Stimulated activated CD4-positive, alpha-beta T cell treated with anti-CD3 and anti-CD28 coated beads, Interleukin-12 subunit alpha, Interleukin-12 subunit beta, amount 100 ng/mL, for 24 hours (primary cell): ENCODE data around the gene MC2R.

ENCODE experiments used
- DNase-seq, 2 experiments: peaks; one replicate each; pipeline ENCODE4 v3.0.0-alpha.2; 2020; ENCODE audit warnings: low read depth in 2 of 2

MC2R gene

DNA sequence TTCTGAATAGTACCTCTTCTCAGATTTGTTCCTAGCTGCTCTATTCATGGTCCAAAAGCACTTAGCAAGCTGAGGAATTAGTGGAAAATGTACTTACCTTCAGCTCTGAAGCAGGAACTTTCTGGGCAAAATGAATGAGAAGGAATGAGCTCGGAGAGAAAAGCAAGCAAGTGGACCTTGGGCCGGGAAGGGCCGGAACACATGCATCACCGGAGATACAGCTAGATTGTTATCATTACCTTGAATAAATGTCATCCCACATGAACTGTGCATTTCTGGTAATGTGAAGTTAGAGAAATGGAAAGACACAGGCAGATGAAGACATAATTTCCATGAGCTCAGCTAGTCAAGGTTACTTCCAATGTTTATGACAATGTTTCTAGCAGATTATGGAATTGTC is at the start of gene MC2R:
Gene MC2R (minus strand): TSS at position 146 of the 400 bp plus-strand sequence. CDS start 30,018 bp downstream, outside the sequence.
- no peak for DNase-seq

GRCh38 chr18:13945811-13946210 is 30.5 kb upstream of the MC2R start:
- no peak for DNase-seq

- no peak for DNase-seq
These were observed 28.0 kb upstream of the MC2R start for GRCh38 chr18:13943338-13943737.

DNA sequence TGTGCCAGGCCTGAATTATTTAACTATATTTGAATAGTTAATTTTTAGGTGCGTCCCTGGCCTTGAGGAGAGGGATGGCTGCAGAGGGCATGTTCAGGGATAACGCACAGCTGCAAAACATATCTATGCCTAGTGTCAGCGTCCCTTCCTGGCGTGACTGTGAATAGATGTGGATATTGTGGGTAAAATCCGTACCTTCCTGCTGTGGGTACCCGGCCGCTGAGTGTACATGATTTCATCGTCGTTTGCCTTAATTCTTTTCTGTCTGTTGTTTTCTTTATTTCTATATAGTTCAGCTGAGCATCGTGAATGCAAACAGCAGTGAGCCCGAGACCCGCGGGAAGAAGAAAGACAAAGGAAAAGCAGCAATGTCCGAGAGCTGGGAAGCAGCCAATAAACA is 25.0 kb upstream of the MC2R start:
- DNase-seq, result no peak

DNA sequence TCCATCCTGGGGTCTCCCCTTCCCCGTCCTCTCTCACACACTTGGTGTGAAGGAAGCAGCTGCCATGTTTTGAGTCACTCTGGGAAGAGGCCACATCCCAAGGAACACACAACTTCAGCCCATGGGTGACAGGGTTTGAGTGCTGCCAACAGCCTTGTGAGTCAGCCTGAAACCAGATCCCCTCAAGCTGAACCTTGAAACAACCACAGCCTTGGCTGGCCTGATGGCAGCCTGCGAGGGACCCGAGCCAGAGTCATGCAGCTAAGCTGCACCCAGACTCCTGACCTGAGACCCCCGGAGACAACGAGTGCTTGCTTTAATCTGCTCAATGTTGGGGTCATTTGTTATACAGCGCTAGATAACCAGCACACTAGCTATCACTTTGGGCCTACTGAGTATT is 19.3 kb upstream of the MC2R start:
- DNase-seq, result no peak

DNA sequence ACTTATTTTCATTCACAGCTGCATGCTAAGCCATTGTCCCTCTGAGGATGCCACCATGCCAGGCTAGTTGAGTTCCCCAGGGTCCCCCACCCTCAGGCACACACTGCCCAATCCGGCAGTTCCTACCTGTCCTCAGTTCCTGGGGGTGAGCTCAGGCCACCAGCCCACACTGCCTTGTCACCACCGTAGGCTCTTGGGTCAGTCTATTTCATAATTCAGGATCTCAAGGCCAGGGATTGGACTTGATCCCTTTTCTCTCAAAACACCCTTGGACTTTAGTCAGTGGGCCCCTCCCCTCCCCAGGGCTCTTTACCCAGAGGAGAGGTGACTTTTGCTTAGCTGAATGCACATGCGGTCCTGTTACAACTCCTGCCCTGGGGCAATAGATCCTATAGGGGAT is 18.7 kb upstream of the MC2R start:
- no peak for DNase-seq

DNA sequence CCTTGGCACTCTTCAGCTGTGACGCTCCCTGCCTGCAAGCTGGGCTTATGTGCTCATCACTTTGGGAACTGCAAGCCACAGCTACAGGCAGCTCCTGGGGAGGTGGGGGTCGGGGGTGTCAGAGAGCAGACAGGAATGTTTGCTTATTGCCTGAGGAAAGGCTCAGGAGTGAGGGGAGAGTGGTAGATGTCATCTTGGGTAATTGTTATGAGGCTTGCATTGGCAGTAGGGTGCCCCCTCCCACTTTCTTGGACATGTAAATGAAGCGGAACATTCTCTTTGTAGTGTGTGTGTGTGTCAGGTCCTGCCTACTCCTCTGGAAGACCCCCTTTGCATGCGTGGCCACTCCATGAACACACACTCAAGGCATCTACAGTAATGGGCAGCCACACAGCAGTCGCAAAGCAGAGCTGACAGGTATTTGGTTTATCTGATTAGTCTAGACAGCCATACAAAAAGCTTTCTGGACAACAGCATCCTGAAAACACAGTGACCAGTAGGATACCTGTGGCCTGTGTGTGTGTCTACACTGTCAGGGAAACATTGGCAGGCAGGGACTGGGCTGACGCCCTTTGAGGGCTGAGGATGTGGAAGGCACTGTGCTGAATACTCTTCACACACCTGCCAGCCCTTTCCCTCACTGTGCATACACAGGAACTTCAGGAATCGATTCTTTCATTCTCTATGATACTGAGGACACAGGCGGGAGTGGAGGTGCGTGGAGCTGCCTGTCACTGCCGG is 17.1 kb upstream of the MC2R start:
- no peak for DNase-seq

- no peak for DNase-seq
These were observed 15.6 kb upstream of the MC2R start for GRCh38 chr18:13930964-13931363.

DNA sequence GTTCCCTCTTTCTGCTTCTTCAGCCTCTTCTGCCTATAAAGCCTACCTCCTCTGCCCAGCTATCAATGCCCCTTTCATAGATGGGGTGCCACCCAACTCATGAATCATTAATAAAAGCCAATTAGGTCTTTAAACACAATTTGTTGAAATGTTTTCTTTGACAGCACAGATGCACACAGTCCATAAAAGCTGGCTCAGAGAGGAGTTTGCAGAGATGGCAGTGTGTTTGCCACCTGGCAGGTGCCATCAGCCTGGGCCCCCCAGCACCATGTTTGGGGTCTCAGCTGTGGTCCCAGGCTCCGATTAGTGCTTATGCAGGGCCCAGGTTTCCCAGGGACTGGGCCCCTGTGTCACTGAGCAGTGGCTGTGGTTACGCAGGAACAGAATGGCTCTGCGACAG is 7.9 kb upstream of the MC2R start:
- DNase-seq, result no peak

DNA sequence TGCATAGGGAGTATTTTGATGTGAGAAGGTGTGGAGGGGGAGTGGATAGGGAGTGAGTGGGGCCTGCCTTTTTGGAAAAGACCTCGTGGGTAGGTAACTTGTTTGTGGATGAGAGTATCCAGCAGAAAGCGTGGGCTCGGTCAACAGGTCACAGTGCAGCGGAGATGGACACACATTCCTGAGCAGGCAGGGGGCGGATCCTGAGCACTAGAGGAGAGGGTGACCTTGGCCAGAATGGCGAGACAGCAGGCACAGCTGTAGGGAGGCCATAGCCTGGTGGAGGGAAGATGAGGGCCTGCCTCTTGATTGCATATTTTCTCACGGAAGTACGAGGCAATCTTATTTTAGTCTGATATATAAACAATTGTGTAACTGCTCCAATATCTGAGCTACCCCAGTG is 3.6 kb upstream of the MC2R start:
- no peak for DNase-seq

GRCh38 chr18:13917401-13917800 is 2.1 kb upstream of the MC2R start:
- no peak for DNase-seq

DNA sequence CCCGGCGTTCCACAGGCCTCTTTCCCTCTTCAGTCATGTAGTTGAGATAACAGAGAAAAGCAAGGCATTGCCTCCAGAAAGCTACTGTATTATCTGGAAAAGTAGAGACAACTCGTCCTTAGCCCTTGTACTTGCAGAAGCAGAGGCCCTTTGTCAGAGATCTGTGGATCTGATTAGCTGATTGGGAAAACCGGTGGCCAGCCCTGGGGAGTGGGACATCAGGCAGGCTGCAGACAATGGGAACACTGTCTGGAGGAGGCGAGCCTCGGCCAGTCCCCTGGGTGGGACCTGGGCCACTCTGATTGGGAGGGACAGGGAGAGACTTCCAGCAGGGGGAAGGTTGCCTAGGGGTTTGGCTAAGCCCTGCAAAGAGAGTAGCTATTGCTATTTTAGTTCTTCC is 1.2 kb upstream of the MC2R start:
- no peak for DNase-seq

DNA sequence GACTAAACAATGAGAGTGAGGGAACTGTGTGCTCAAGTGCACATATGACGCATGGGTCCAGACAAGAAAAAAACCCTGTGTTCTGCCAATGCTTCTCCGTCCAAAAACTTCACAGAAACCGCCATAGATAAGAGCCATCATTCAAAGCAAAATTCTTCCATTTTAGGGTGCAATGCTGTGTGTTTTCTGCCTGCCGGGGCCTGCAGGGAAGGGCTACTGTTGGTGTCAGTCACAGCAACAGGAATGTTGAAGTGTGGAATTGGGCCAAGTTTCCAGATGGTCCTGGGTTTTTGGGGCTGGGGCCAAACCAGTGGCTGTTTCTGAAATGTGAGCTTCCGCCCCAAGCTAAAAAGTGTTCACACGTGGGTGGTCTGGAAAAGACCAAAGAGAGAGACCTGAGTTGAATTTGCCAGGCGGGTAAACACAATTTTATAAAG is 677 bp upstream of the MC2R start:
- no peak for DNase-seq

DNA sequence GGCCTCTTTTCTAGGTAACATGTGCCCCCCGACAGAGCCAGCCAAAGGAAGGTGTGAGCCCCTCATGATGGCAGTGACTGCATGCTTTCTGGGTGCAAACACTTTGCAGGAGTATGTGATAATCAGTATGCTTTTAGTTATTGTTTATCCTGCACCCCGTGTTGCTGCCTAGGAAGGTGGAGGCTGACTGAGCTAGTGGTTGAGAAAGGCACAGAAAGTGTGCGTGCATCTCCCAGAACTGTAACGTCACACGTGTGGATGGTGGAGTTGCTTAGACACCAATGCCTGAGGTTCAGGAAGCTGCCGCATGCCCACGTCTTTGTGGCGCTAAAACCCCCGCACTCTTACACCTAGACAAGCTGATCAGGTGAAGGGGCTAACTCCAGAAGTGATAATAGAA is 580 bp downstream of the MC2R start:
- DNase-seq, result no peak

DNA sequence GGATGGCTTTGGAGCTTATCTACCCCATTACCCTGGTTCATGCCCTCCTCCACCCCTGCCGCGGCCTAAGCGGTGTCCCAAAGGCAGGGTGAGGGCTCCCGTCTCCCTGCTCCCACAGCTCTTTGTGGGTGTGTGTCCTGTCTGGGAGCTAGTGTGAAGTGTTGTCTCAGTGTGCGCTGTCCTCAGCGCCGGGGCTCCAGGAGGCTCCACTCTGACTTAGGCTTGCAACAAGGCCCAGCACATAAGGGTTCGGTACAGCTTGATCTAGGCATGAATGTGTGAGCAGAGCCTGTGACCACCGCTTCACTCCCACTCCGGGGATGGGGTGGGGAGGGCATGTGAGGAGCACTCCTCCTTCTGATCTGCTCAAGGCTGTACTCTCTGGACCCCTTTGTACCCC is 1.2 kb downstream of the MC2R start:
- no peak for DNase-seq

GRCh38 chr18:13913205-13913604 is 2.1 kb downstream of the MC2R start:
- no peak for DNase-seq

GRCh38 chr18:13912601-13913000 is 2.7 kb downstream of the MC2R start:
- DNase-seq, result no peak

DNA sequence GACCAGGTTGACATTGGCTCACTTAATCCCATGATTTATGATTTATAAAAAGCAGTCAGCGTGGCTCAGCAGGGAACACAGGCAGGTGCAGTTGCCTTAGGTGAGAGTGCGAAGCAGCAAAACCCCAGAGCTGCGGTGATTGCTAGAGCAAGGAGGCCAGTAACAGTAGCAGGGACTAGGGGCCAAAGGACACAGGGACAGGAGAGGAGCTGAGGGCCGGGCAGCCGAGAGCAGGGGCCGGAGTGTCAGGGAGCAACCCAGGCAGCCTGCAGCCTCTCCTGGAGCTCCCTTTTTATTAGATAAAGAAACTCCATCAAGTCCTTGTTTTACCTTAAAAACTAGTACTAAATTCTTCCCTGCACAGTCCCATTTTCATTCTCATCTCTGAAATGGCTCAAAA is 4.3 kb downstream of the MC2R start:
- no peak for DNase-seq

DNA sequence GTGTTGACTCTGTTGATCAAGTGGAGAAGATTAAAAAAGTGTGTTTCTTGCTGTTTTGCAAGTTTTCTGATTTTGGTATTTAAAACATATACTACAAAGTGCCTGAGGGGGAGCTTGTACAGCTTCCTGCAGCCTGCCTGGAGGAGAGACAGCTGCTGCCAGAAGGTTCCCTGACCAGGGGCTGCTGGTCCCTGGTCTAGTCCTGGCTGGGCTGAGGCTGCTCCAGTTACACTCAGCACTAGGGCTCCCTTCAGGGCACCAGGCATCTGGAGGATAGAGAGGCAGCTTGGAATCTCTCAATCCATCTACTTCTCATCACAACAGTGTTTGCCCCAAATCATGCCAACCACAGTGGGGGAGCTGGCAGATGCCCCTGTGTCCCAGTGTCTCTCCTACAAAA is 4.8 kb downstream of the MC2R start:
- DNase-seq, result no peak

GRCh38 chr18:13909141-13909940 is 6.0 kb downstream of the MC2R start:
- no peak for DNase-seq

DNA sequence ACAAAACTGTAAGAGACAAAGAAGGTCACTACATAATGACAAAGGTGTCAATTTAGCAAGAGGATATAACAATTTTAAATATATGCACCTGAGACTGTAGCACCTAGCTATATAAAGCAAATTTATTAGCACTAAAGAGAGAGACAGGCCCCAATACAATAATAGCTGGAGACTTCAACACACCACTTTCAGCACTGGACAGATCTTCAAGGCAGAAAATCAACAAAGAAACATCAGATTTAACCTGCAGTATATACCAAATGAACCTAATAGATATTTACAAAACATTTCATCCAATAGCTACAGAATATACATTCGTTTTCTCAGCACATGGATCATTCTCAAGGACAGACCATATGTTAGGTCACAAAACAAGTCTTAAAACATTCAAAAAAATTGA is 14.7 kb downstream of the MC2R start:
- no peak for DNase-seq

DNA sequence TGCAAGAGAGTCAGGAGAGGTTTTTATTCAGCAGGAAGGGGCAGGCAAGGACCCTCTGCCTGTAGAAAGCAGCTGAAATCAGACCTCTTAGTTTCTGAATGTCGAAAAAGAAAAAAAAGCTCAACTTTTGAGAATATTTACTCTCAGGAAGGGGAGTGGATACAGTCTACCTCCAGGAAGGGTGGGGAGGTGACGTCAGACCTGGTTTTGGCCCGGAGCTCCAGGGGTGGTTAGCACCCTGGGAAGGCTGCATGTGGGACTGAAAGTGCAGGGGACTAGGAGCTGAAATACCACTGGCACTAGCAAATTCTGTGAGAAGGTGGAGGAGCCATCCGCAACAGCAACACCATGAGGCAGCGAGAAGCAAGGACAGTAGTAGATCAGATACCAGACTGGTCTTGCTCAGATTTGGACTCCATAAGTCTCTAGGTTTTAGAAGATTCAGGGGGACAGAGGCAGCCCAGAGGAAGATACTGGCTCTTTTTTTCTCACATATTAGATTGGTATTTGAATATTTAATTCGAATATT is 19.8 kb downstream of the MC2R start:
- DNase-seq, result no peak

DNA sequence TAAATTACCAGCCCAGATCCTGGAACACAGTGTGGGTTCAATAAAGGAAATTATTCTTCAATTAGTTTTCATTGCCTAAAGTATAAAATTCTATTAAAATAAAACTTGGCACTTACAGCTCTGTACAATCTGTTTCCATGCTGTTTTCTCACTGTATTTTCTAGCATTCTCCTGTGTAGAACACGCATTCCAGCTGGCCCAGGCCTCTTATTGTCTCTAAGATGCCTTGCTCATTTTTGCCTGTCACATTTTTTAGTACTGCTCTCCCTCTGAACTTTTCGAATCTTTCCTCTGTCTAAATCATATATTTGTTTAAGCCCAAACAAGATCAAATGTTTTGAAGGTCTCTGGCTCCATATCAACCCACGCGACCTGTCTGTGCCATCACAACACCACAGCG is 20.8 kb downstream of the MC2R start:
- DNase-seq, result no peak
